ENCODE data around the gene PGPEP1.
A peak's percentile ranks its signal among the peaks of the same experiment; 100 is the strongest.
"Not testable (repeated sequence)": the region's sequence is repeated elsewhere in the genome, so short reads cannot be mapped to it uniquely, and the experiment has no call there.

The PGPEP1 gene

DNA sequence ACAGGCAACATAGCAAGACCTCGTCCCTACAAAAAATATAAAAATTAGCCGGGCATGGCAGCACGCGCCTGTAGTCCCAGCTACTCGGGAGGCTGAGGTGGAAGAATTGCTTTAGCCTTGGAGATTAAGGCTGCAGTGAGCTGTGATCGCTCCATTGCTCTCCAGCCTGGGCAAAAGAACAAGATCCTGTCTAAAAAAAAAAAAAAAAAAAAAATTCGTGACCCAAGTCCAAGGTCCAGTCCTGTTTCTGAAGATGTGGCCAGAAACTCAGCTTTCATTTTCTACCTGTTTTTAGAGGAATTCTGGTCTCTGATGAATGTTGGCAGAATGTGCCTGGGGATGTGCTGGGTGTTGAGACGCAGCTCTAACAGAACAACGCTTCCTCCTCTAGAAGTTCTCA, 1.9 kb upstream of the PGPEP1 start:
- no peak for DNase-seq

DNA sequence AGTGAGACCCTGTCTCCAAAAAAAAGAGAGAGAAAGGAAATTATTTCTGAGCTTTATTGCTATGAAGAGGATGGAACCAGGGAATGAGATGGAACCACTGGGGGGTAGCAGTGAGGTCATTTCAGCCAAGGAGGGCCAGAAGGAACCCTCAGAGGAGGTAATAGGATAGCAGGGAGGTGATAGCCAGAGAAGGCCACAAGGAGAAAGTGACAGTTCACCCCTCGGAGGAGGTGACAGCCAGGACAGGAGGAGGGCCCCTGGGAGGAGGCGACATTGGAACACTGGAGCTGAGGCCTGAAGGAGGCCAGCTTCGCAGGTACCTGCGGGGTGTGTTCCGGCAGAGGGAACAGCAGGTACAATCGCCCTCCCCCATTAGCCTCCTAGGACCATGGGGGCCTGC, 675 bp upstream of the PGPEP1 start:
- DNase-seq: no peak

GRCh38 chr19:18340990-18341868, 831 bp downstream of the PGPEP1 start:
- no peak for DNase-seq

DNA sequence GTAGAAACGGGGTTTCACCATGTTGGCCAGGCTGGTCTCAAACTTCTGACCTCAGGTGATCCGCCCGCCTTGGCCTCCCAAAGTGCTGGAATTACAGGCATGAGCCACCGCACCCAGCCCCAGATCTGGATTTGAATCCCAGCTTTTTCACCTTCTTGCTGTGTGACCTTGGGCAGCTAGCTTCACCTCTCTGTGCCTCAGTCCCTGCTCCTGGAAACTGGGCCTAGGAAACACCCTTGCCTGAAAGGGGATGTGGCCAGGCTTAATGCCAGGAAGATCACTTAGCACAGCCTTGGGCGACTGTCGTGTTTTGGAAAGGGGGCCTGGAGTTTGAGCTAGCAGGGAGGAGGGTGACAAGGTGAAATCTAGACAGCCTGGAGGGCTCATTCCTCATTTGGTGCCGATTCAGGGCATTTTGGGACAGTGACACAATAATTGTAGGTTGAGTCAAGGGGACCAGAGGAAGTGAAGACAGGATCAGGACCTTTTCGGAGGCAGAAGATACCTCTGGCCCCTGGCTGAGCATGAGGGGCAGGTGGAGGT, 1.8 kb downstream of the PGPEP1 start:
- no peak for DNase-seq

DNA sequence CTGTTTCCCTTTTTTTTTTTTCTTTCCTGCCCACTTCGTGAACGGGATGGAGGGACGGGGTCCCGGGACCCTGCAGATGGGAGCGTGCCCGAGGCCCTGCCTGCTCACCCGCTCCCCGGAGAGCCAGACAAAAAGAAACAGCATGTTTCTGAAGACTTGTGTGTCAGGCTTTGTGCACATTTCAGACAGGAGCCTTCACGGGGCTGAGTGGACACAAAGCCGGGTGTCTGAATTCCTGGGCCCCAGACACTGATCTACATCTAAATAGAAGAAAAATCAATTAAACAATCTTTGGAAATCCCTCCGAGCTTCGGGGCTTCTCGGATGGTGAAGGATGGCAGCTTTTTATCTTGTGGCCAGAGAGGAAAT, 4.2 kb downstream of the PGPEP1 start:
- no peak for DNase-seq

- no peak for DNase-seq
Observed at GRCh38 chr19:18345296-18345695, 4.9 kb downstream of the PGPEP1 start.

DNA sequence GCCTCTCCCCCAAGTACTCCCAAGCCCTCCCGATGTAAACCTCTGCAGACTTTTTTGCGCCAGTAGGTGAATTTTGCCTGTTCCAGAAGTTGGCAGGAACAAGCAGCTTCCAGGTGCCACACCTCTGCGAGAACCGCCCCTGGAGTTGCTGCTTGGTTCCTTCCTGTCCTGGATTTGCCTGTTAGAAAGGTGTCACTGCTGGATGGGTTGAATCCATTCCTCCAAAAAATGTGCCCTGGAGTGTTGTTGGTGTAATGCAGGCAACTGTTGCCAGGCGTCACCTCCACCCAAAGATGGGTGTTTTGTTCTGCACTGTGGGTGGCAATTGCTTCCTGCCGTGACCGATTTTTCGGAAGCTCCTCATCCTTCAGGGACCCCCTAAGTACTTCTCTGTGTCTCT, 5.7 kb downstream of the PGPEP1 start:
- no peak for DNase-seq

- no peak for DNase-seq
Observed at GRCh38 chr19:18348171-18348570, 7.8 kb downstream of the PGPEP1 start.

GRCh38 chr19:18348818-18349339, 8.5 kb downstream of the PGPEP1 start:
- DNase-seq: not testable (repeated sequence)

DNA sequence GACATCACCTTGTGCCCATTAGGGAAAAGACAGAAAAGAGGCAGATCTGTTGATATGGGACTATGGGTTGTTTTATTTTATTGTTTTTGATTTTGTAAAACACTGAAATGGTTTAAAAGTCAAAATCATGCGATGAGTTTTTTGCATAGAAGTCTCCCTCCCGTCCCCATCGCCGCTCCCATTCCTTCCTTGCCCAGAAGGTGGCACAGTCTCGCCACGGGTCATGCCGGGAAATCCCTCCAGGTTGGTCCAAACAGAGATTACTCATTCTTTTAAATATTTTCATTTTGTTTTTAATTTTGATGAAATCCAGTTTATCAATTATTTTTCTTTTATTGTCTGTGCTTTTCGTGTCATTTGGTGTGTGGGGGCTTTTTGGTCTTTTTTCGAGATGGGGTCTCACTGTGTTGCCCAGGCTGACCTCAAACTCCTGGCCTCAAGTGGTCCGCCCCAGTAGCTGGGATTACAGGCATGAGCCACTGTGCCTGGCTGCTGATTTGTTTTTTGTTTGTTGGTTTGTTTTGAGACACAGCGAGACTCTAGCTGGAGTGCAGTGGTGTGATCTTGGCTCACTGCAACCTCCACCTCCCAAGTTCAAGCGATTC, 9.2 kb downstream of the PGPEP1 start:
- DNase-seq: no peak

DNA sequence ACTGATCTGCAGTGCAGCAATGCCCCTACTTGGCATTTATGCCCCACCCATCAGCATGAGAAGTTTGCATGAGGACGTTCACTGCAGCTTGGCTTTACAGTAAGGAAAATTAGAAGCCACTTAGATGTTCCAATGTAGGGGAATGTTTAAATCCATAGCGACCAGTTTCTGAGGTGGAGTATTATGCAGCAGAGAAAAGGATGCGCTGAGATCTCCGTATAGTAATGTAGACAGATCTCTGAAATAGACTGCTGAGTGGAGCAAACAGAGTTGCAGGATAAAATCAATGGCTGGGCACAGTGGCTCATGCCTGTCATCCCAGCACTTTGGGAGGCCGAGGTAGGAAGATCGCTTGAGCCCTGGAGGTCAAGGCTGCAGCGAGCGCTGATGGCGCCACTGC, 10.1 kb downstream of the PGPEP1 start:
- no peak for DNase-seq

GRCh38 chr19:18351544-18351943, 11.1 kb downstream of the PGPEP1 start:
- DNase-seq: no peak

- no peak for DNase-seq
Observed at GRCh38 chr19:18353378-18354005, 13.1 kb downstream of the PGPEP1 start.

- DNase-seq: not testable (repeated sequence)
Observed at GRCh38 chr19:18354743-18355142, 14.3 kb downstream of the PGPEP1 start.

GRCh38 chr19:18357041-18357440, 16.6 kb downstream of the PGPEP1 start:
- no peak for DNase-seq

GRCh38 chr19:18361646-18362045, 21.2 kb downstream of the PGPEP1 start:
- DNase-seq: no peak

DNA sequence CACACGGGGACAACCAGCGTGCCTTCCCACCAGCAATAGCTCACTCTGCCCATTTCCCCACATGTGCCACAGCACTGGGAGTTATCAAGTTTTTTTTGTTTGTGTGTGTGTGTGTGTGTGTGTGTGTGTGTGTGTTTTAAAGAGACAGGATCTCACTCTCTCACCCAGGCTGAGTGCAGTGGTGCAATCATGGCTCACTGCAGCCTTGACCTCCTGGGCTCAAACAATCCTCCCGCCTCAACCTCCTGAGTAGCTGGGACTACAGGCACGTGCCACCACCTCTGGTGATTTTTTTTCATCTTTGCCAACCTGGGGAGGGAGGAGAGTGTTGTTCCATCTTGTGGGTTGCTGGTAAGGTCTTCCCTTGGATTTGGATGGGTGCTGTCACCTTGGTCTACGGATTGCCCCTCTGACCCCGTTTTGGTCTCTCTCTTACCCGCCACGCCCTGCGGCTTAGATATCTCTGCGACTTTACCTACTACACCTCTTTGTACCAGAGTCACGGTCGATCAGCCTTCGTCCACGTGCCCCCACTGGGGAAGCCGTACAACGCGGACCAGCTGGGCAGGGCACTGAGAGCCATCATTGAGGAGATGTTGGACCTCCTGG, 22.6 kb downstream of the PGPEP1 start:
- no peak for DNase-seq

GRCh38 chr19:18363787-18364186, 23.4 kb downstream of the PGPEP1 start:
- no peak for DNase-seq

GRCh38 chr19:18364277-18364825, 24.0 kb downstream of the PGPEP1 start:
- DNase-seq: not testable (repeated sequence)

GRCh38 chr19:18364826-18365528, 24.6 kb downstream of the PGPEP1 start:
- peak; percentile 75 for DNase-seq

GRCh38 chr19:18366021-18366435, 25.6 kb downstream of the PGPEP1 start:
- peak; percentile 16 for DNase-seq
